HEK293 (cell line): ENCODE measurements around the gene PPARD.
A peak's percentile ranks its signal among the peaks of the same experiment; 100 is the strongest.

Experiments used
- CTCF ChIA-PET: fragments of 350-600 bp; formaldehyde crosslinking; extraction: SDS; loops from one replicate; lab custom pipeline; 2021; ENCODE audit warnings: antibody characterized with exemption; lab: Yijun Ruan, JAX
- POLR2A ChIA-PET: fragments of 300-600 bp; formaldehyde crosslinking; extraction: SDS; loops from one replicate; lab custom pipeline; 2020; ENCODE audit warnings: antibody characterized with exemption, inconsistent platforms; lab: Yijun Ruan, JAX
- H3K27ac ChIP-seq: fragments of 200-500 bp; sonication (Bioruptor generic); 2 replicates; pipeline ENCODE4 v1.5.1; 2014; ENCODE audit warnings: low read depth, low read length, control low read depth, inconsistent platforms; ENCODE audit errors: extremely low read depth
- H3K36me3 ChIP-seq, 2 experiments: fragments of 200-500 bp in 1 of 2; sonication (Bioruptor generic) in 1 of 2; 1 replicate in 1 of 2; 2 replicates in 1 of 2; pipeline ENCODE4 v1.5.1; 2014 to 2017; ENCODE audit warnings: inconsistent platforms in 2 of 2, low read length in 2 of 2; ENCODE audit not compliant: control insufficient read depth in 2 of 2, insufficient read depth in 1 of 2
- H3K4me1 ChIP-seq: fragments of 200-500 bp; sonication (Bioruptor generic); 2 replicates; pipeline ENCODE4 v1.5.1; 2014; ENCODE audit warnings: mild to moderate bottlenecking, low read length, inconsistent platforms; ENCODE audit not compliant: control insufficient read depth, insufficient read depth
- H3K4me3 ChIP-seq: 2 replicates; pipeline ENCODE4 v1.5.1; 2011; ENCODE audit warnings: low read depth, mild to moderate bottlenecking, control low read depth, low read length, moderate library complexity
- H3K9me3 ChIP-seq: fragments of 200-500 bp; sonication (Bioruptor generic); 2 replicates; pipeline ENCODE4 v1.5.1; 2014; ENCODE audit warnings: low read depth, low read length, inconsistent platforms; ENCODE audit not compliant: control insufficient read depth, insufficient read depth
- GLIS1 ChIP-seq: fragments of 450-650 bp; formaldehyde crosslinking; IDR thresholded peaks from 2 replicates; pipeline ENCODE4 v1.5.1; 2016; ENCODE audit warnings: missing biosample characterization, missing genetic modification characterization
- KLF7 ChIP-seq: fragments of 450-650 bp; formaldehyde crosslinking; IDR thresholded peaks from 2 replicates; pipeline ENCODE4 v1.5.1; 2016; ENCODE audit warnings: missing biosample characterization, missing genetic modification characterization, borderline replicate concordance
- WT1 ChIP-seq: fragments of 450-650 bp; formaldehyde crosslinking; IDR thresholded peaks from 2 replicates; pipeline ENCODE4 v1.5.1; 2016; ENCODE audit warnings: missing biosample characterization, missing genetic modification characterization
- ZBTB10 ChIP-seq: fragments of 450-650 bp; formaldehyde crosslinking; IDR thresholded peaks from 2 replicates; pipeline ENCODE4 v1.5.1; 2016; ENCODE audit warnings: missing biosample characterization, missing genetic modification characterization
- ZBTB26 ChIP-seq: fragments of 450-650 bp; formaldehyde crosslinking; optimal IDR thresholded peaks from 2 replicates; pipeline ENCODE3; 2016; ENCODE audit warnings: missing biosample characterization, mild to moderate bottlenecking, missing genetic modification characterization
- ZBTB7A ChIP-seq: fragments of 450-650 bp; formaldehyde crosslinking; IDR thresholded peaks from 2 replicates; pipeline ENCODE4 v1.5.1; 2016; ENCODE audit warnings: low read depth, missing biosample characterization, missing genetic modification characterization
- ZFP69B ChIP-seq: fragments of 450-650 bp; formaldehyde crosslinking; IDR thresholded peaks from 2 replicates; pipeline ENCODE4 v1.5.1; 2016; ENCODE audit warnings: missing biosample characterization, missing genetic modification characterization
- ZNF112 ChIP-seq: fragments of 450-650 bp; formaldehyde crosslinking; IDR thresholded peaks from 2 replicates; pipeline ENCODE4 v1.5.0; 2017; ENCODE audit warnings: missing biosample characterization, missing genetic modification characterization
- ZNF133 ChIP-seq: fragments of 450-650 bp; formaldehyde crosslinking; IDR thresholded peaks from 2 replicates; pipeline ENCODE4 v1.5.1; 2016; ENCODE audit warnings: missing biosample characterization, missing genetic modification characterization
- ZNF16 ChIP-seq: fragments of 450-650 bp; formaldehyde crosslinking; IDR thresholded peaks from 2 replicates; pipeline ENCODE4 v1.5.1; 2016; ENCODE audit warnings: low read depth, missing biosample characterization, missing genetic modification characterization
- ZNF184 ChIP-seq: fragments of 450-650 bp; IDR thresholded peaks from 2 replicates; pipeline ENCODE4 v1.5.1; 2018; ENCODE audit warnings: missing biosample characterization, mild to moderate bottlenecking, missing genetic modification characterization
- ZNF202 ChIP-seq: fragments of 450-650 bp; formaldehyde crosslinking; IDR thresholded peaks from 2 replicates; pipeline ENCODE4 v1.5.1; 2016; ENCODE audit warnings: missing biosample characterization, missing genetic modification characterization, borderline replicate concordance
- ZNF311 ChIP-seq: fragments of 450-650 bp; formaldehyde crosslinking; IDR thresholded peaks from 2 replicates; pipeline ENCODE4 v1.5.1; 2017; ENCODE audit warnings: missing biosample characterization, missing genetic modification characterization, borderline replicate concordance
- ZNF354C ChIP-seq: fragments of 450-650 bp; formaldehyde crosslinking; IDR thresholded peaks from 2 replicates; pipeline ENCODE4 v1.5.1; 2016; ENCODE audit warnings: missing biosample characterization, missing genetic modification characterization, low read depth, borderline replicate concordance
- ZNF514 ChIP-seq: fragments of 450-650 bp; formaldehyde crosslinking; IDR thresholded peaks from 2 replicates; pipeline ENCODE4 v1.5.1; 2016; ENCODE audit warnings: missing biosample characterization, missing genetic modification characterization
- ZNF548 ChIP-seq: fragments of 450-650 bp; formaldehyde crosslinking; IDR thresholded peaks from 2 replicates; pipeline ENCODE4 v1.5.1; 2016; ENCODE audit warnings: missing biosample characterization, missing genetic modification characterization
- ZNF660 ChIP-seq: fragments of 450-650 bp; IDR thresholded peaks from 2 replicates; pipeline ENCODE4 v1.5.1; 2018; ENCODE audit warnings: missing biosample characterization, mild to moderate bottlenecking, missing genetic modification characterization
- ZNF677 ChIP-seq: fragments of 450-650 bp; IDR thresholded peaks from 2 replicates; pipeline ENCODE4 v1.5.0; 2018; ENCODE audit warnings: missing biosample characterization, mild to moderate bottlenecking, missing genetic modification characterization, moderate library complexity
- ZNF747 ChIP-seq: fragments of 450-650 bp; formaldehyde crosslinking; IDR thresholded peaks from 2 replicates; pipeline ENCODE4 v1.5.1; 2016; ENCODE audit warnings: missing biosample characterization, missing genetic modification characterization
- ZNF768 ChIP-seq: fragments of 450-650 bp; formaldehyde crosslinking; IDR thresholded peaks from 2 replicates; pipeline ENCODE4 v1.5.1; 2018; ENCODE audit warnings: missing biosample characterization, mild to moderate bottlenecking, missing genetic modification characterization
- ZNF776 ChIP-seq: fragments of 450-650 bp; formaldehyde crosslinking; IDR thresholded peaks from 2 replicates; pipeline ENCODE4 v1.5.0; 2017; ENCODE audit warnings: missing biosample characterization, missing genetic modification characterization, borderline replicate concordance
- TF ChIP-seq, protein P1 (sequence below): fragments of 450-650 bp; formaldehyde crosslinking; IDR thresholded peaks from 2 replicates; pipeline ENCODE4; 2016; ENCODE audit warnings: missing biosample characterization, missing genetic modification characterization
- TF ChIP-seq, protein P2 (sequence below): fragments of 450-650 bp; IDR thresholded peaks from 2 replicates; pipeline ENCODE4 v1.5.1; 2018; ENCODE audit warnings: missing biosample characterization, mild to moderate bottlenecking, missing genetic modification characterization

Gene PPARD

DNA sequence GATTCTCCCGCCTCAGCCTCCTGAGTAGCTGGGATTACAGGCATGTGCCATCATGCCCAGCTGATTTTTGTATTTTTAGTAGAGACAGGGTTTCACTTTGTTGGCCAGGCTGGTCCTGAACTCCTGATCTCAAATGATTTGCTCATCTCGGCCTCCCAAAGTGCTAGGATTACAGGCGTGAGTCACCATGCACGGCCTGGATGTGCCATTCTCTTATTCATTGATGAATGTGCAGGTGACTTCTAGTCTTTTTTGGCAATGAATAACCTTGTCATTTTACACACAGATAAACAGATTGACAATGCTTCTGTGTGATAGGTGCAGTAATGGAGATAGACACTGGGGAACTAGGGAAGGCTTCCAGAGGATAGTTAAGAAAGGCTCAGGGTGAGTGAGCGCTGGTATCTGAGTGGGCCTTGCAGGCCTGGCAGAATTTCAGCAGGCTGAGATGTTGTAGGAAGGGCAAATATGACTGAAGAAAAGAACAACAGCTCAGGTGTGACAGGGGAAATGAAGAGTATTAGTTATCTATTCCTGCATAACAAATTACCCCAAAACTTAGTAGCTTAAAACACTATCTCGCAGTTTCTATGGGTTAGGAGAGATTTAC lies 23.3 kb downstream of the PPARD start:
- ChIA-PET CTCF (interaction anchor here (0.6 to 1.0 kb wide), 3 partner anchors 22 to 1027 kb away, joined by 3 to 7 read pairs (median 3); no protein-coding TSS in a partner anchor), POLR2A (no interaction called here)

GRCh38 chr6:35366204-35366596 lies 23.8 kb downstream of the PPARD start:
- no peaks in the 10 kb centered on the region for H3K36me3 ChIP-seq
- no peak overlapping the region for H3K27ac ChIP-seq
- H3K4me3 ChIP-seq: no peak overlapping the region
- H3K4me1 ChIP-seq: peaks cover 17% of the 10 kb centered on the region
- no peaks in the 10 kb centered on the region for H3K9me3 ChIP-seq
- CTCF ChIA-PET: interaction anchor here (0.7 to 1.0 kb wide), 3 partner anchors 101 to 1026 kb away, joined by 3 to 7 read pairs (median 3); no protein-coding TSS in a partner anchor
- POLR2A ChIA-PET: no interaction called here
- TF ChIP-seq ZNF768 (tag by site-specific recombination): no peak
- peak; percentile 61; the same call in 1 of the 2 replicates for TF ChIP-seq ZNF16 (tag by site-specific recombination)

More for the DNA sequence above, 23.3 kb downstream of the PPARD start:
- Histone ChIP-seq H3K9me3 (no peaks in the 10 kb centered on the region), H3K4me1 (peaks cover 18% of the 10 kb centered on the region), H3K36me3 (peaks cover 0 to 2% of the 10 kb centered on the region in 2 experiments; a peak in 1 of 3 replicates), H3K4me3 (no peak overlapping the region), H3K27ac (no peak overlapping the region)
- TF ChIP-seq, protein P1, sequence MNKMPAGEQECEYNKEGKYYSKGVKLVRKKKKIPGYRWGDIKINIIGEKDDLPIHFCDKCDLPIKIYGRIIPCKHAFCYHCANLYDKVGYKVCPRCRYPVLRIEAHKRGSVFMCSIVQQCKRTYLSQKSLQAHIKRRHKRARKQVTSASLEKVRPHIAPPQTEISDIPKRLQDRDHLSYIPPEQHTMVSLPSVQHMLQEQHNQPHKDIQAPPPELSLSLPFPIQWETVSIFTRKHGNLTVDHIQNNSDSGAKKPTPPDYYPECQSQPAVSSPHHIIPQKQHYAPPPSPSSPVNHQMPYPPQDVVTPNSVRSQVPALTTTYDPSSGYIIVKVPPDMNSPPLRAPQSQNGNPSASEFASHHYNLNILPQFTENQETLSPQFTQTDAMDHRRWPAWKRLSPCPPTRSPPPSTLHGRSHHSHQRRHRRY (tag by site-specific recombination): no peak
- no peak for TF ChIP-seq GLIS1 (tag by site-specific recombination)
- no peak for TF ChIP-seq ZBTB26 (tag by site-specific recombination)
- no peak for TF ChIP-seq ZNF311 (tag by site-specific recombination)
- no peak for TF ChIP-seq ZNF660 (tag by site-specific recombination)
- TF ChIP-seq KLF7 (tag by site-specific recombination): no peak
- no peak for TF ChIP-seq ZNF354C (tag by site-specific recombination)
- TF ChIP-seq ZNF514 (tag by site-specific recombination): no peak
- no peak for TF ChIP-seq ZFP69B (tag by site-specific recombination)
- no peak for TF ChIP-seq ZNF548 (tag by site-specific recombination)
- TF ChIP-seq ZNF677: no peak
- no peak for TF ChIP-seq ZBTB7A (tag by site-specific recombination)
- no peak for TF ChIP-seq ZNF112 (tag by site-specific recombination)

DNA sequence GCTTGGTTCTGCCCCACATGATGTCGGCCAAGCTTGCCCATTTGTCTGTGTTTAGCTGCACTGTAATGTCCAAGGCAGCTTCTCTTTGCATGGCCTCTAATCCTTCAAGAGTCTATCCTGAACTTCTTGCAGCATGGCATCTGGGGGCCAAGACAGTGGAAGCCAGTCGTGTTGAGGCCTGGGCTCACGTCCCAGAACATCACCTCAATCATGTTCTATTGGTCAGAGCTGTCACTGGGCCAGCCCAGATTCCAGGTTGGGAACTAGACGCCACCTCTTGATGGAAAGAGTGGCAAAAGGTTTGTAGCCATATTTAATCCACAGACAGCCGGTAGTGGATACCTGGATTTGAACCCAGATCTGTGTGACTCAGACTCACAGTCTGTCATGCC lies 25.3 kb downstream of the PPARD start:
- no peak overlapping the region for H3K27ac ChIP-seq
- H3K4me1 ChIP-seq: peaks cover 14% of the 10 kb centered on the region
- no peaks in the 10 kb centered on the region for H3K9me3 ChIP-seq
- no peaks in the 10 kb centered on the region for H3K36me3 ChIP-seq
- ChIA-PET CTCF (interaction anchor here (0.6 to 1.7 kb wide), 3 partner anchors 47 to 471 kb away, joined by 3 to 4 read pairs (median 4); no protein-coding TSS in a partner anchor), POLR2A (no interaction called here)
- H3K4me3 ChIP-seq: no peak overlapping the region
- TF ChIP-seq ZNF112 (tag by site-specific recombination) (no peak), ZBTB10 (no peak), ZNF776 (no peak), ZNF747 (tag by site-specific recombination) (no peak), ZNF660 (tag by site-specific recombination) (no peak), ZNF354C (tag by site-specific recombination) (no peak), ZNF202 (tag by site-specific recombination) (no peak), WT1 (tag by site-specific recombination) (no peak), ZNF184 (tag by site-specific recombination) (no peak), ZNF133 (no peak)
- TF ChIP-seq, protein P2, sequence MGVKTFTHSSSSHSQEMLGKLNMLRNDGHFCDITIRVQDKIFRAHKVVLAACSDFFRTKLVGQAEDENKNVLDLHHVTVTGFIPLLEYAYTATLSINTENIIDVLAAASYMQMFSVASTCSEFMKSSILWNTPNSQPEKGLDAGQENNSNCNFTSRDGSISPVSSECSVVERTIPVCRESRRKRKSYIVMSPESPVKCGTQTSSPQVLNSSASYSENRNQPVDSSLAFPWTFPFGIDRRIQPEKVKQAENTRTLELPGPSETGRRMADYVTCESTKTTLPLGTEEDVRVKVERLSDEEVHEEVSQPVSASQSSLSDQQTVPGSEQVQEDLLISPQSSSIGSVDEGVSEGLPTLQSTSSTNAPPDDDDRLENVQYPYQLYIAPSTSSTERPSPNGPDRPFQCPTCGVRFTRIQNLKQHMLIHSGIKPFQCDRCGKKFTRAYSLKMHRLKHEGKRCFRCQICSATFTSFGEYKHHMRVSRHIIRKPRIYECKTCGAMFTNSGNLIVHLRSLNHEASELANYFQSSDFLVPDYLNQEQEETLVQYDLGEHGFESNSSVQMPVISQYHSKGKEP (tag by site-specific recombination): no peak
